Activated CD4-positive, alpha-beta T cell treated with anti-CD3 and anti-CD28 coated beads, Interleukin-2, amount 10 ng/mL, durations not matched to agents 7 days and 5 days (primary cell): ENCODE data around the gene SBDS. TPM values are rescaled to one million over a fixed set of nuclear protein-coding genes. Genes with fewer than 3 reads are reported as not detected.
A peak's percentile ranks its signal among the peaks of the same experiment; 100 is the strongest.

Experiments used
- CTCF ChIA-PET: fragments of 350-600 bp; sonication (Branson Sonifier 250); formaldehyde crosslinking; loops from one replicate; lab custom pipeline; 2021; ENCODE audit warnings: antibody characterized with exemption; lab: Charles Lee
- POLR2A ChIA-PET: fragments of 350-600 bp; sonication (Branson Sonifier 250); formaldehyde crosslinking; loops from one replicate; lab custom pipeline; 2021; ENCODE audit warnings: antibody characterized with exemption; lab: Charles Lee
- DNase-seq: peaks from one replicate; pipeline ENCODE4 v3.0.0-alpha.2; 2020
- H3K27ac Mint-ChIP-seq: one replicate; pipeline ENCODE4 v1.8.0; 2021; ENCODE audit warnings: mild to moderate bottlenecking, moderate library complexity, mixed read lengths
- H3K27me3 Mint-ChIP-seq: one replicate; pipeline ENCODE4 v1.8.0; 2021; ENCODE audit warnings: mixed read lengths
- H3K36me3 Mint-ChIP-seq: one replicate; pipeline ENCODE4 v1.8.0; 2021; ENCODE audit warnings: low read depth, mixed read lengths
- H3K4me1 Mint-ChIP-seq: one replicate; pipeline ENCODE4 v1.8.0; 2021; ENCODE audit warnings: mixed read lengths
- H3K4me3 Mint-ChIP-seq: one replicate; pipeline ENCODE4 v1.8.0; 2021; ENCODE audit warnings: mild to moderate bottlenecking, moderate library complexity, mixed read lengths
- H3K9me3 Mint-ChIP-seq: one replicate; pipeline ENCODE4 v1.8.0; 2021; ENCODE audit warnings: mixed read lengths
- total RNA-seq, 2 experiments: library from RNA; stranded (reverse); gene quantifications; one replicate each; pipeline ENCODE4 v1.2.3, GENCODE V29; 2021

Gene SBDS
- total RNA-seq, 2 experiments from 2014 or later = 34.2 to 37.8 TPM

DNA sequence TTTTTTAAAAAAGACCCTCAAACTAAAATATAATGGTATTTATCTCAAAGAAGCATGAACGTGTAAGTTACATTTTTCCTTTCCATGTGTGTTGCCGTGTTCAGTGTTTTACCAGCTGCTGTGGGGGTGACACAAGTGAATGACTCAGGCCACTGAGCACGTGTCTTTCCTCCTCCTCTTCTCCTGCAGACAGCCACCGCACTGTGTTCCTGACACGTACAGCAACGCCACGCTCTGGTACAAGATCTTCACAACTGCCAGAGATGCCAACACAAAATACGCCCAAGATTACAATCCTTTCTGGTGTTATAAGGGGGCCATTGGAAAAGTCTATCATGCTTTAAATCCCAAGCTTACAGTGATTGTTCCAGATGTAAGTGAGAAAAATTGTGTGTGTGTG, 44.6 kb downstream of the SBDS start:
- Mint-ChIP-seq H3K9me3 (no peaks in the 10 kb centered on the region), H3K36me3 (peaks cover 42% of the 10 kb centered on the region), H3K4me1 (no peaks in the 10 kb centered on the region), H3K27me3 (no peaks in the 10 kb centered on the region), H3K4me3 (no peak overlapping the region), H3K27ac (no peak overlapping the region)
- ChIA-PET POLR2A (no interaction called here), CTCF (no interaction called here)
- no peak for DNase-seq

DNA sequence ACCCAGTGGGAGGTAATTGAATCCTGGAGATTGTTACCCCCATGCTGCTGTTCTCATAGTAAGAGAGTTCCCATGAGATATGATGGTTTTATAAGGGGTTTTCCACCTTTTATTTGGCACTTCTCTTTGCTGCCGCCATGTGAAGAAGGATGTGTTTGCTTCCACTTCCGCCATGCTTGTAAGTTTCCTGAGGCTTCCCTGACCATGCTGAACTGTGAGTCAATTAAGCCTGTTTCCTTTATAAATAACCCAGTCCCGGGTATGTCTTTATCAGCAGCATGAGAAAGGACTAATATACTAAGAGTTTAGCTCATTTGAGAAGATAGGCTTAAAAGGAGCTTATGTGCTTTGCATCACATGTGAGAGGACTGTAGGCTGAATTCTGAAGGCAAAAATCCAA, 45.1 kb downstream of the SBDS start:
- Mint-ChIP-seq H3K4me3 (no peak overlapping the region), H3K4me1 (no peaks in the 10 kb centered on the region), H3K36me3 (peaks cover 43% of the 10 kb centered on the region), H3K27ac (no peak overlapping the region), H3K27me3 (no peaks in the 10 kb centered on the region), H3K9me3 (no peaks in the 10 kb centered on the region)
- DNase-seq = no peak
- ChIA-PET CTCF (no interaction called here), POLR2A (no interaction called here)

DNA sequence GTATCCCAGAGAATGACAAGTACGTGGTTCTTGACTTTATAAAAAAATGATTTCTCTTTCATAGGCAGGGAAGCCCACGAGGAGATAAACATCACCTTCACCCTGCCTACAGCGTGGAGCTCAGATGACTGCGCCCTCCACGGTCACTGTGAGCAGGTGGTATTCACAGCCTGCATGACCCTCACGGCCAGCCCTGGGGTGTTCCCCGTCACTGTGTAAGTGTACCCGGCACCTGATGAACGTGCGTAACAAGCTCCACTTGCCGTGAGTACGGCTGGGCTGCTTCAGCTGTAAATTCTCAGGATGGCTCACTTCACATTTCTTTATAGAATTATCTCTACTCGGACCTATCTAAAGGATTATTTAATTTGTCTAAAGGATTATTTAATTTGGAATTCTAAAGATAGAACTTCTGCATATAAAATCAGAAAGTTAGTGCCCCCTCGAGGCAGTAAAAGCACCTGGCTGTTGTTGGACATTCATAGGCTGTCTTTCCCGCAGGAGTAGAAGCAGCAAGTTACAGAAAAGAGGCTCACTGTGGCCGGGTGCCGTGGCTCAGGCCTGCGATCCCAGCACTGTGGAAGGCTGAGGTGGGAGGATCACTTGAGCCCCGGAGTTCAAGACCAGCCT, 46.8 kb downstream of the SBDS start:
- CTCF ChIA-PET = interaction anchor here (0.8 kb wide), 1 partner anchor 11 kb away, joined by 5 read pairs; no protein-coding TSS in a partner anchor
- peaks cover 49% of the 10 kb centered on the region for H3K36me3 Mint-ChIP-seq
- no peak overlapping the region for H3K27ac Mint-ChIP-seq

DNA sequence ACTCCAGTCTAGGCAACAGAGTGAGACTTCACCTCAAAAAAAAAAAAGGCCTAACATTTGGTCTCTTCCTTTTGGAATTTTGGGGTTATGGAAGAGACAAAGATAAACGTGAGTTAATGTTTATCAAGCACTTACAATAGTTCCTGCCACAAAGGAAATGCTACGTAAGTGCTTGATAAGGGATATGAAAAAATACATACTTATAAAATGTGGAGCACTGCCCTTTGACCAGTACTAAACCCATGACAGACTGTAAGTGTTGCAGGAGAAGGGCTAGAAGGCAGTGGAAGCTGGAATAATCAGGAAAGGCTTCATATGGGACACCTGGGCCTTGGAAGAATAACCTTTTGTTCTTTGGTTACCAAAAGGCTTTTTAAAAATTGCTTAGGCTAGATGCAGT, 48.8 kb downstream of the SBDS start:
- CTCF ChIA-PET = interaction anchor here (0.7 kb wide), 1 partner anchor 314 kb away, joined by 3 read pairs; no protein-coding TSS in a partner anchor
- Mint-ChIP-seq H3K36me3 (peaks cover 49% of the 10 kb centered on the region), H3K27me3 (no peaks in the 10 kb centered on the region), H3K27ac (no peak overlapping the region), H3K9me3 (no peaks in the 10 kb centered on the region), H3K4me3 (no peak overlapping the region), H3K4me1 (no peaks in the 10 kb centered on the region)
- DNase-seq = no peak
- POLR2A ChIA-PET = no interaction called here

More for the DNA sequence above, 46.8 kb downstream of the SBDS start:
- Mint-ChIP-seq H3K4me1 (no peaks in the 10 kb centered on the region), H3K9me3 (no peaks in the 10 kb centered on the region), H3K4me3 (no peak overlapping the region), H3K27me3 (no peaks in the 10 kb centered on the region)
- DNase-seq = no peak
- POLR2A ChIA-PET = no interaction called here

DNA sequence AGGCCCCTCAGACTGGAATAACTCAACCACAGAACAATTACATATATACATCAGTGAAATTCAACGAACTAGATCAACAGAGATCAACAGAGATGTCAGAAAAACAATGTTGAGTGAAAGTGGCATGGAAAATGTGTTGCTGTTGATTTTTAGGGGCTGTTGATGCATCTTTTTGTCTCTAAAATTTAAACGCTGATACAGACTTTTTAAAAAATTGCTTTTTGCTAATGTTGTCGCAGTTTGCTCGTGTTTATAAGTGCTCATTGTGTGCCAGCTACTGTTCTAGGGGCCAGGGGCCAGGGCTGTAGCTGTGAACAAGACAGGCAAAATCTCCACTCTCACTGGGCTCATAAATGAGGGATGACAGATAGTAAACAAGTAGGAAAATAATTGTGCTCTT, 56.1 kb downstream of the SBDS start:
- H3K36me3 Mint-ChIP-seq = peaks cover 41% of the 10 kb centered on the region
- H3K4me1 Mint-ChIP-seq = peaks cover 34% of the 10 kb centered on the region
- H3K4me3 Mint-ChIP-seq = no peak overlapping the region
- ChIA-PET POLR2A (no interaction called here), CTCF (no interaction called here)
- no peaks in the 10 kb centered on the region for H3K27me3 Mint-ChIP-seq
- no peaks in the 10 kb centered on the region for H3K9me3 Mint-ChIP-seq
- DNase-seq = no peak
- peak overlapping the region; percentile 46 for H3K27ac Mint-ChIP-seq

DNA sequence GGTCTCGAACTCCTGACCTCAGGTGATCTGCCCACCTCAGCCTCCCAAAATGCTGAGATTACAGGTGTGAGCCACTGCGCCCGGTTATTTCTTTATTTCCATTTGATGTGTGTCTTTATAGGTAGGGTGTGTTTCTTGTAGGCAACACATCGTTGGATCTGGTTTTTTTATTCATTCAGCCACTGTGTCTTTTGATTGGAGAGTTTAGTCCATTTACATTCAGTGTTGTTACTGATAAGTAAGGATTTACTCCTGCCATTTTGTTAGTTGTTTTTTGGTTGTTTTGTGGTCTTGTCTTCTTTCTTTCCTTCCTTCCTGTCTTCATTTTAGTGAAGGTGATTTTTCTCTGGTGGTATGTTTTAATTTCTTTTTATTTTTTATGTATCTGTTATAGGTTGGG, 57.4 kb downstream of the SBDS start:
- ChIA-PET POLR2A (no interaction called here), CTCF (interaction anchor here (1.7 kb wide), 1 partner anchor 10 kb away, joined by 5 read pairs; no protein-coding TSS in a partner anchor)
- DNase-seq = no peak
- Mint-ChIP-seq H3K27ac (no peak overlapping the region), H3K36me3 (peaks cover 40% of the 10 kb centered on the region), H3K4me3 (no peak overlapping the region), H3K27me3 (no peaks in the 10 kb centered on the region), H3K4me1 (peaks cover 40% of the 10 kb centered on the region), H3K9me3 (no peaks in the 10 kb centered on the region)

Other genes with a start within 250 kb of the SBDS start
- 100 to 1,000 TPM in 1 of 2 experiments, 10 to 100 TPM in 1; 85.0 to 104 TPM for gene TMEM248, start 74.4 kb downstream of the SBDS start, total RNA-seq
- gene TYW1, start 1.2 kb upstream of the SBDS start, total RNA-seq = 10 to 100 TPM; 15.4 to 16.4 TPM